ENCODE results near the gene NBAS.
"Not testable (repeated sequence)": the region's sequence is repeated elsewhere in the genome, so short reads cannot be mapped to it uniquely, and the experiment has no call there.

Gene NBAS

DNA sequence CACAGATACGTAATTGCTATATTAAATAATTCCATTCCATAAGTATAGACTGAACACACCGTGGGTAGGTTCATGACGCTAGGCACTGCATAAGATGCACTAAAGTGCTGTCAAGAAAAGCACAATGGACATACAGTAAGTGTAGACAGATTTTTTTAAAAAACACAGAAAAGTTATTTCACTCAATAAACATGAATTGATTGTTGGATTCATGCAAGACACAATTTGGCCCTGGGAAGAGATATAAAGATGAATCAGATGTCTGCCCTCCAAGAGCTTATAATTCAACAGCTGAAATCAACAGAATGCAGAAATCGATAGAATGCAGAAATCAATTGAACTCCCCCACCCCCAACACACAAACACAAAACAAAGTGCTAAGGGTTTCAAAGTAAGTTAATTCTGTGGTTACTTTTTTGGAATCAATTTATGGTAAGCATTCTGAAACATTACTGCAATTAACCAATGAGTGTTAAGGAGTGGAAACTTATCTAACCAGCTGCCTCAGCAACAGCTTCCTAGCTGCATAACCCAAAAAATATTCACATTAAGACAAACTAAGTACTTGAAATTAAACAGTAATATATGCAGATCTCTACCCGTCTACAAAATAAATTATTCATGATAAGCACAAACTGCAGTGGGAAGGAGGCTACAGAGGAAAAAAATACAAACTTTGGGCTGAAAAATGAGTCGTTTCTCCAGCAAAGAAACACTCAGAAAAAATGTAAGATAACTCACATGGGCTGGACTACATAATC, 1.6 kb downstream of the NBAS start:
- no peak for DNase-seq (ENCODE audit: low spot score)

DNA sequence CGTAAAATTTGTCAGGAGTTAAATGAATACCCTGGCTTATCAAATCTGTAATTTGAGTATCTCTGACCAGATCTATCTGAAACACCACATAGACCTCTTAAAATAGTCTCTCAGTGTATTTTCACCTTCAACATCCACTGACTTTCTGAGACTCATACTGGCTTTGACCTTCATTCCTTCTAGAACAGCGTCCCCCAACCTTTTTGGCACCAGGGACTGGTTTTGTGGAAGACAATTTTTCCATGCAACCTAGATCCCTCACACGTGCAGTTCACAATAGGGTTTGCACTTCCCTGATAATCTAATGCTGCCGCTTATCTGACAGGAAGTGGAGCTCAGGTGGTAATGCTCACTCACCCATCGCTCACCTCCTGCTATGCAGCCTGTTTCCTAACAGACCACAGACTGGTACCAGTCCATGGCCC, 3.2 kb downstream of the NBAS start:
- no peak for DNase-seq (ENCODE audit: low spot score)

DNA sequence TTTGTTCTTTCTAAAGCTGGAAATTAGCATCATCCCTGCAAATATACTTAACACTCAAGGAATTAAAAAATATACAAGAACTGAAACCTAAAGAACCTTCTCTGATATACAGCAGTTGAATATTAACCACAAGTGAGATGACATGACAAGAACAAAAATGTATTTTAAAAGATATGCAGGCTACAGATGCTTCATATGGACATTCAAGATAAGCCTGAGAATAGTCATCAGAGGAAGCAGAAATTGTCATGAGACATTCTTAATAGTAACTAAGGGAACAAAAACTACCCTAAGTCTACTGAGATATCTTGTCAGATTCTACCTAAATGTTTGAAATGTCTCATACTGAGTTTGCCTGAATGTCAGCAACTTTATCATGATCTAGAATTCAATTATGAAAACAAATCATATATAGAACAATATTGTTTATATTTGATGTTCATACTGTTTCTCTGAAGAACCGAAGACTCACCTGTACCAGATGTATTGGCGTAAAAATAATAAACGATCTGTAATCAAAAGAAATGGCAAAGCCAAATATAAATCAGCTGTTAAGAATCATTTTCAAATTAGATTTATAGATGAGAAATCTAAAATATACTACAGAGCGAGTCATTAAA, 4.7 kb downstream of the NBAS start:
- no peak for DNase-seq (ENCODE audit: low spot score)

DNA sequence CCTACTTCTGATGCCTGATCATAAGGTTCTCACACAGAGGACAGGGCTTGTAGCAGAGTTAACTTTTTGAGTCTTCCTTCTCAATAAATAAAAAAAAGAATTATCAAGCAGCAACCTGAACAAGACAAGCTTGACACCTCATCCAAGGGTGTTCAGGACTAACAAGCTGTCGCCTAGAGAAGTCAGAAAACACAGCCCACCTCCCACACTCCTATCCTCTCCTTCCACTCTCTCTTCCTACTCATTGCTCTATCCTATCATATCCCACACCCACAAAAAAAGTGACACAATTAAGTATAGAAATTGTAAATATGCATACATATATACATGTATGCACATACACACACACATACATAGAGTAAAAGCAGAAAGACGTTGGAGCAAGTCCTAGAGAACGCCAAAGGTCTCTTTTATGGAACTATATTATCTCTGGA, 5.4 kb downstream of the NBAS start:
- no peak for DNase-seq (ENCODE audit: low spot score)

DNA sequence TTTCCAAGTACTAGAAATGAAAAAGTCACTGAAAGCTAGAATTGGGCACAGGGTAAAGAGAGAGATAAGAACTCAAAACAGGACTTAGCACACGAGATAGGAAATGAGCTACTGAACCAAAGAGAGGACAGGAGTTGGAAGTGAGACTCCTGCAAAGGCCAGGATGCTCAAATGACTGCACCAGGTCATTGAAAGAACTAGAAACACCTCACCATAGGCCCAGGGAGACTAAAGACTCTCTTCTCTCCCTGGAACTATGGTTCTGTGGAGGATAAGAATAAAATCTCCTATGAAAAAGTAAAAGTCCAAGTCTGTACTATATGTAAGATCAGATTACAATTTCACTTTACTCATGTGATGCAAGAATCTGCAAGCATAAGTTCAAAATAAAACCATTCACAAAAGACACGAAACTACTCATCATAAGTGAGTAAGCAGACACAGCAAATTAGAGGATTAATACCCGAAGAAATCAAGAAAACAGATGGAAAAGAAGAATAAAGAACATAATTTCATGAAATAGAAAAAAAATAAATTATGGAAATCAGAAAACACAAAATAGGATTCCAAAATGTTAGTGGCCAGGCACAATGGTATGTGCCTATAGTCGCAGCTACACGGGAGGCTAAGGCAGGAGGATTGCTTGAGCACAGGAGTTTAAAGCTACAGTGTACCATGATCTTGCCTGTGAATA, 6.5 kb downstream of the NBAS start:
- no peak for DNase-seq (ENCODE audit: low spot score)

DNA sequence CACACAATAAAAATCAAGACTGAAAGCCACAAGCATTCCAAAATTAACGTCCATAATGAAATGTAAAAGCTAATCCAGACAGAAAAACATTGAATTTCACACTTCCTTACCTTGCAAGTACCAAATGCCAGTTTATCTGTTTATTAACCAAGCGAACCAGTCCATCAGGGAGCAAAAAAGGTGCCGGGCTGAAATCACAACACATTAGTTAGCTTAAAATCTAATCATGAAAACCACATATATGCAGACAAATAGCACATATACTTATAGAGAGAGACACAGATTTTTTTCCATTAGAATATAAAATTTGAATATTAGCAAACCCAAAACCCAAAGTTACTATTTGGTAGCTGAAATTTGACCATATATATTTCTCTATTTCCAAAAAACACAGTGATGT, 7.2 kb downstream of the NBAS start:
- DNase-seq (ENCODE audit: low spot score), result no peak

DNA sequence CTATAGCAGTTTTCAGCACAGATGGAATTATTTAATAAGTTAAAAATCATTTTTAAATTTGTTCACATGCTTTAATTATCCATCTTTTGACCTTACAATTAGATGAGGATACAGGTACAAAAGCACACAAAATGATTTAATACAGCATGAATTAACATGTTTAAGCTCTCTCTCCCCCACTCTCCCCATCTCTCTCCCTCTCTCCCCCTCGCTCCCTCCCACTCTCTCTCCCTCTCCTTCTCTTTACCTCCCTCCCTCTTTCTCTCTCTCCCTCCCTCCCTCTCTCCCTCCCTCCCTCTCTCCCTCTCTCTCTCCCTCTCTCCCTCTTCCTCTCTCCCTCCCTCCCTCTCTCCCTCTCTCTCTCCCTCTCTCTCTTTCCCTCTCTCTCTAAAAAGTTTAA, 7.6 kb downstream of the NBAS start:
- no peak for DNase-seq (ENCODE audit: low spot score)

DNA sequence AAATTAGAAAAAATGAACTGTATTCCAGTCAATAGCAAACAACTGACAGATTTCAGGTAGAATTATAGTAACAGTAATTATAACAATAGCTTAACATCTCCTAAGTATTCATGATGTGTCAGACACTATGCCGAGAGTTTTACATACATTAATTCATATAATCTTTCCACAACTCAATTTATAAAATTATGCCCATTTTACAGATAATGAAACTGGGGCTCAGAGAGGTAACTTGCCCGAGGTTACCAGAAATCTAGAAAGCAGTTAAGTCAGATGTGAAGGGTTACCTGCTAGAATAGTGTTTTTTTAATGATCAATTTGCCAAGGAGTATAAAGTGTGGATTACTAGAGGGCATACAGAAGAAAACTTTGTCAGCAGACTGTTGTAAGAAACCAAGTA, 12.2 kb downstream of the NBAS start:
- DNase-seq (ENCODE audit: low spot score), result no peak

DNA sequence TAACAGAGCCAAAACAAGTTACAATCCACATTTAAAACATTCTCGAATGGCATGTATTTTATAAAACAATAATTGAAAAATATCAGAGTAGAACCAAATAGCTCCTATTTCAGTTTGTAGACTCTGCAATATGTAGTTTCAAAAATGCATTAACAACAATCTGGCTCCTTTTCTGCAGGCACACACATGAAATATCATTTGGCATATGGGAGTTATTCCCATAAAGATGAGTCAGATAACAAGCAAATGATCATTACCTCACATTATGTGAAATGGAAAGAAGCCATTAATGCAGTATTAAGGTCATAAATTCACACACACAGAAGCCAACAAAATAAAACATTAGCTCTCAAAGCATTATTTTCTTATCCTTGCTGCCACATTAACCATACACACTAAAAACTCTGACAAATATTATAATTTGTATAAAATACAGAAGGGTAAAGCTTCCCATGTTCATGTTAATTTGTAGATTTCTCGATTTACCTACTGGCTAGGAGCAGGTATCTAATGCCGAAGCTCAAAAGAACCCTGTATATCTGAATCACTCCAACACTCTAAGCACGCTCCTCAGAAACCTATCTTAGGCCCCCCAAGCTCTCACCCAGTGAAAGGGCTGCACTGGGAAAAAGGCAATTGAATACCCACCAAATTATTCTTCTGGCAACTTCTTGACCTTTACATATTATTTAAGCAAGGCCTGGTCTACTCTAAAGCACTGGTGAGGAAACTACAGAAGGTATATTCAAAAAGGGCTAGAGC, 13.8 kb downstream of the NBAS start:
- no peak for DNase-seq (ENCODE audit: low spot score)

DNA sequence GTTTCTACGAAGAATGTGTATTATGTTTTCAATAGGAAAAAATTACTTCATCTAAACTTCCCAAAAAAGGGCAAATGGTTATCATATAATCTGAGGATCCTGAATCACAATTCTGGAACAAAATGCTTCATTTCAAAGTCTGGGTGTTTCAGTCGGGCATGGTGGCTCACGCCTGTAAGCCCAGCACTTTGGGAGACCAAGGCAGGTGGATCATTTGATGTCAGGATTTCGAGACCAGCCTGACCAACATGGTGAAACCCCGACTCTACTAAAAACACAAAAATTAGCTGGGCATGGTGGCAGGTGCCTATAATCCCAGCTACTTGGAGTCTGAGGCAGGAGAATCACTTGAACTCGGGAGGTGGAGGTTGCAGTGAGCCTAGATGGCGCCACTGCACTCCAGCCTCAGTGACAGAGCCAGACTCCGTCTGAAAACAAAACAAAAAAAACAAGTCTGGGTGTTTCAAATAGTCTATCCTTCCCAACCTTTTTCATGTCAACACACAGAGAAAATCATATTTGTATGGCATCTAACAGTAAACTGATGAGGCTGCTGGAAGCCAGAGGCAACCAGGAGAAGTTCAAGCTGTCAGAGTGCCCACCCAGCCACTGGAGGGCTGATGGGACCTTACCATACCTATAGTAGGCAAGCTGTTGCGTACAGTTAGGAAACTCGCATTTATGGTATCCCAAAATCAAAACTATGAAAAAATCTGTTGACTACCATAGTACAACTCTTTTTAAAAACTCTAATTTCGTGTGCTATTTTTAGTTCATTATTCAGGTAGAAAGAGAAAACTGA, 14.6 kb downstream of the NBAS start:
- DNase-seq (ENCODE audit: low spot score), result no peak

DNA sequence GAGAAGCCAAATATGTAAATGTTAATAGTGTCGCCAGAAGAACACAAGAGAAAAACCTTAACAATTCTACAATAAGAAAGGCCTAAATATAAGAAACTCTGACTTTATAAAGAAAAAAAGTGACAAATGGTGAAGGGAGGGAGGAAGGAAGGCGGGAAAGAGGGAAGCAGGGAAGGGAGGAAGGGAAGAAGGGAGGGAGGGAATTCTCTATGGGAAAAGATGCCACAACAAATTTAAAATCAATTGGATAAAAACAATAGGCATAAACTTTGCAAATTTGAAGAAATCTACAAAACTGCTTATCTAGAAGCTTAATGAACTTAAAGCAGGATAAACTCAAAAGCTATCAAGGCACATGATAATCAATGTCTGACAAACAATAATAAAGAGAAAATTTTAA, 16.9 kb downstream of the NBAS start:
- no peak for DNase-seq (ENCODE audit: low spot score)

DNA sequence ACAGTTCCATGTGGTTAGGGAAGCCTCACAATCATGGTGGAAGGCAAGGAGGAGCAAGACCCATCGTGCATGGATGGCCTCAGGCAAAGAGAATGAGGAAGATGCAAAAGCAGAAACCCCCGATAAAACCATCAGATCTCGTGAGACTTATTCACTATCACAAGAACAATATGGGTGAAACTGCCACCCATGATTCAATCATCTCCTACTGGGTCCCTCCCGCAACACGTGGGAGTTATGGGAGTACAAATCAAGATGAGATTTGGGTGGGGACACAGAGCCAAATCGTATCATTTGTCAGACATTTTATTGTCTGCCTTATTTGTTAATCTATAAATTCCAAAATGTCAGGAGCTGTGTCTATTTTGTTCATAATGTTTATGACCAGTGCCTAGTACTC, 17.6 kb downstream of the NBAS start:
- DNase-seq (ENCODE audit: low spot score), result no peak

DNA sequence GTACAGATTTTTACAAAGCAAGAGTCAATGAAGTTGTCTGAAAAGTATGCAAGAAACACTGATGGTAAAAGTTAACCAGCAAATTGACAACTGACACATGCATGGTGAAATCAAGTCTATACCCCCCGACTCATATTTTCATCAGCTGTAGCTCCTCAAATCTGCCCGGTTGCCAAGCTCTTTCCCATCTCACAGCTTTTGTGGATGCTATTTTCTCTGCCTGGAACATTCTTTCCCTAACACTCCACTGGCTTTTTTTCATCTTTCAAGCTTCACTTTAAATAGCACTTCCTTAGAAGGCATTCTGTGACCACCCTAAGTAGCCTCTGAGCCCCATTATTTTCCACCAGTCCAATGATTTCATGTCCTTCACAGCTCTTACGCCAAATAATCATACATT, 18.1 kb downstream of the NBAS start:
- no peak for DNase-seq (ENCODE audit: low spot score)

DNA sequence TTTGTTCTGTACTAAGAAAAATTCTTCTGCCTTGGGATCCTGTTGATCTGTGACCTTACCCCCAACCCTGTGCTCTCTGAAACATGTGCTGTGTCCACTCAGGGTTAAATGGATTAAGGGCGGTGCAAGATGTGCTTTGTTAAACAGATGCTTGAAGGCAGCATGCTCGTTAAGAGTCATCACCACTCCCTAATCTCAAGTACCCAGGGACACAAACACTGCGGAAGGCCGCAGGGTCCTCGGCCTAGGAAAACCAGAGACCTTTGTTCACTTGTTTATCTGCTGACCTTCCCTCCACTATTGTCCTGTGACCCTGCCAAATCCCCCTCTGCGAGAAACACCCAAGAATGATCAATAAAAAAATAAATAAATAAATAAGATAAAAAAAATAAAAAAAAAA, 18.9 kb downstream of the NBAS start:
- DNase-seq (ENCODE audit: low spot score), result not testable (repeated sequence)

DNA sequence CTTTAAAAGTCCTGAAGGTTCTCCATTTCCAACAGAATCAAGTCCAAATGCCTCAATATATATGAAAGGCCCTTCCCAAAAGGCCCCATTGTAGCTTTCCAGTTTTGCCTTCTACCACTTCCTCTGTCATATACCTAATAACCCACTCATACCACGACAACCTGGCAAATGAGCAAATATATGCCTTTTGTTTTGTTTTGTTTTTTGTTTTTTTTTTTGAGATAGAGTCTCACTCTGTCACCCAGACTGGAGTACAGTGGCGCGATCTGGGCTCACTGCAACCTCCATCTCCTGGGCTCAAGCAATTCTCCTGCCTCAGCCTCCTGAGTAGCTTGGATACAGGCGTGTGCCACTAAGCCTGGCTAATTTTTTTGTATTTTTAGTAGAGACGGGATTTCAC, 20.6 kb downstream of the NBAS start:
- not testable (repeated sequence) for DNase-seq (ENCODE audit: low spot score)

DNA sequence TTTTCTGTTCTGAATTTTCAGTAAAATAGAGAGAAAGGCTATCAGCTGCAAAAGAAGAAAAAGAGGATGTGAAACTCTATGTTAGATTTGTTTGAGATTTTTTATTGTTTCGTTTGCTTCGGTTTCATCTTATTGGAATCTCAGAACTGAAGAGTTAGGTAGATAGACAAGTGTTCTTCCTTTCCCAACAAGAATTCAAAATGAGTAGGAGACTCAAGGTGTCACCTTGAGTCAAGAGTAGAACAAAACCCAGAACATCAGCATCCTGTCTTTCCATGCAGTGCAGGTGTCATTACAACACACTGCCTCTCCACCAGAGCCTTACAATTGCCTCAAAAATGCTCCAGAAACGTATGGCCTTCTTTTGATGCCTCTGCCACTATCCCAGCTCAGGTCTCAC, 21.1 kb downstream of the NBAS start:
- no peak for DNase-seq (ENCODE audit: low spot score)

DNA sequence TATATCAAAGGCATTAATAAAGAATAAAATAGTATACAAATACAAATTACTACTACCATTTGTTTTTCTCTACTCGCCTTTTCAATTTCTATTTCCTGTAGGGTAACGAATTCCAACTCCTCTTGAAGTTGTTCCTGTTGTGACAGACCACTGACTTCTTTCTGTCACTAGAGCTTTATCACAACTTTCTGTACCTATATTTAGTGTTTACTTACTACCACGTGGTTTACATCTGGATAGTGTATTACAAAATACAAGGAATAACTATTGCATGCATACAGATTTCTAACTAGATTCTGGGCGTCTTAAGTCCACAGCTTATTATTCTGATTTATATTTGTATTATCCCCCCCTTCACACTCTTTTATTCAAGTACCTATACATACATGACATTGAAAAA, 22.3 kb downstream of the NBAS start:
- DNase-seq (ENCODE audit: low spot score), result no peak

DNA sequence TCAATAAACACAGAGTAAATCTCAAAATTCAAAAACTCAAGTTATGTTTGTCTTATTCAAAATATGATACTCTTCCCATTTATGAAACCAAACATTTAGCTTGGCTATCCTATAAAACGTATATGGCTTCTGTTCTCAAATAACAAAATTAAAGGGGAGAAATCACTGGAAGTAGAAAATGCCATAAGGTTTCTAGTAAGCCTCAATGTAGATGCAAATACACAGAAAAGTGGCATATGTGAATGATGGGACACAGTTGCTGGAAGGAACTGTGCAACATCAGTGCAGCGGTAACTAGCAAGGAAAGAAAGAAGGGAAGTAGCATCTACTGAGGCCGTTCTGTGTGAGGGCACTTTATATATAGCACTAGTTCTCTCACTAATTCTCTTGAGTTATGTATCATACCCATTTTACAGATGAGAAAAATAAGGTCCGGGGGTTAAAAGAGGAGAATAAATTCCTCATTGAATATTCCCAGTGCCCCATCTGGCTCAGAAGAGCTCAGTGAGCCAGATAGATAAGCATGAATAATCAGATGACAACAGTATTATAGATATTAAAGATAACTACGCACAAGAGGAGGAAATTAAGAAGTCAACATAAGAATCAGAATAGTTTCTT, 27.2 kb downstream of the NBAS start:
- no peak for DNase-seq (ENCODE audit: low spot score)

DNA sequence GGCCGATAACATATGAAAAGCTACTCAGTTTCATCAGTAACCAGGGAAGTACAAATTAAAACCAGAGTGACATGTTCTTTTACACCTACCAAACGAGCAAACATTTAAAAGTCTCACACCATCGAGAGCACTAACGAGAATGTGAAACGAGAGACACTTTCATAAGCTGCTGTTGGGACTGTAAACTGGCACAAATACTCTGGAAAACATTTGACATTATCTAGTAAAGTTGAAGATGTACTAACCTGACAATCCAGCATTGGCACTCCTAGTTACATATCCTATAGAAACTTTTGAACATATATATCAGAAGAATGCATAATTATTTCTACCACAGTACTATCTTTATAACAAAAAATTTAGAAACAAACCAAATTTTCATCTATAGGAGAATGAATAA, 28.1 kb downstream of the NBAS start:
- DNase-seq (ENCODE audit: low spot score), result no peak

DNA sequence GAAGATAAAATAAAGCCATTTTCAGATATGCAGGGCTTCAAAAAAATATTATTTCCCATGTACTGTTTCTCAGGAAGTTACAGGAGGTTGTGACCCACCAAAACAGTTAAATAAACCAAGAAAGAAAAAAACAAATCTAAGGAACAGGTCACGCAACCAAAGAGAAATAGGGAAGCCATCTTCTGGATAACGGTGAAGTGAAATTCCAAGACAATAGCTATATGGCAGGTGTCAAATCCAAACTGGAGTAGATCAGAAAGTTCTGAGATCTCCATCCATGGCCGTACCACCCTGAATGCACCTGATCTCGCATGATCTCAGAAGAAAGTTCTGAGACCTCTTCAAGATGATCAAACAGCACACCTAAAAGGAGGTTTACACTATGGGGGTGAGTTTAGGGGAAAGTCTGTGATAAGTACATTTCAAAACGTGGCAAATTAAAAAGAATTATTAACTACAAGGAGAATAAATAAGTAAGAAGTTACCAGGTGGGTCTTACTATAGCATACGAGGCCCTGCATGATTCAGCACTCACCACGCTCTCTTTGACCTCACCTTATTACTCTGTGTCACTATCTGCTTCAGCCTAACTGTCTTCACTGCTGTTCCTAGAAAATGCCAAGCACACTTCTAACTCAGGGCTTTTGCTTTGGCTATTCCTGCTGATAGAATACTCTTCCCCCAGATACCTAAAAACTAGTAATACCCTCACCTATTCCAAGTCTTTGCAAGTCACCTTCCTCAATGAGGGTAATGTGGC, 29.9 kb downstream of the NBAS start:
- no peak for DNase-seq (ENCODE audit: low spot score)

Measured in COLO829 (cell line).